GM12865 (cell line): ENCODE measurements around the gene C5orf15.

ENCODE experiments used
- DNase-seq: peaks from one replicate; pipeline ENCODE4 v3.0.0; 2010; ENCODE audit warnings: low read depth
- H3K4me3 ChIP-seq: 2 replicates; pipeline ENCODE4 v1.5.1; 2011; ENCODE audit warnings: mild to moderate bottlenecking, low read depth, low read length, control low read depth
- TF ChIP-seq, protein P1 (sequence below): IDR thresholded peaks from 2 replicates; pipeline ENCODE4 v1.5.1; 2011; ENCODE audit warnings: low read length, control low read depth, low read depth, inconsistent platforms; ENCODE audit not compliant: insufficient read depth; ENCODE audit errors: missing control alignments

C5orf15 gene

DNA sequence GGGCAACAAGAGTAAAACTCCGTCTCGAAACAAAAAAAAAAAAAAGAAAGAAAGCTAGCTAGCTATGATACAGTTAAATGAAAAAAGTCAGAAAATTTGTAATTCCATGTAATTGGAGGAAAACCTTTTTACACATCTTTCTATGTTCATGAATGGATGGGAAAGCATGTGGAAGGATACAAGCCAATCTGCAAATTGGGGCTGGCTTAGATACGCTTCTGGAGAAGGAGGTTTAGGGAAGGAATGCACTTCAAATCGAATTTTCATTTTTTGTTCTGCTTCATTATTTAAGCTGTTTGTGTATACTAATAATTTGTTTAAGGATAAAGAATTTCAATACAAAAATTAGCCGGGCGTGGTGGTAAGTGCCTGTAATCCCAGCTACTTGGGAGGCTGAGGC, 29.6 kb upstream of the C5orf15 start:
- H3K4me3 ChIP-seq: no peak overlapping the region
- TF ChIP-seq, protein P1, sequence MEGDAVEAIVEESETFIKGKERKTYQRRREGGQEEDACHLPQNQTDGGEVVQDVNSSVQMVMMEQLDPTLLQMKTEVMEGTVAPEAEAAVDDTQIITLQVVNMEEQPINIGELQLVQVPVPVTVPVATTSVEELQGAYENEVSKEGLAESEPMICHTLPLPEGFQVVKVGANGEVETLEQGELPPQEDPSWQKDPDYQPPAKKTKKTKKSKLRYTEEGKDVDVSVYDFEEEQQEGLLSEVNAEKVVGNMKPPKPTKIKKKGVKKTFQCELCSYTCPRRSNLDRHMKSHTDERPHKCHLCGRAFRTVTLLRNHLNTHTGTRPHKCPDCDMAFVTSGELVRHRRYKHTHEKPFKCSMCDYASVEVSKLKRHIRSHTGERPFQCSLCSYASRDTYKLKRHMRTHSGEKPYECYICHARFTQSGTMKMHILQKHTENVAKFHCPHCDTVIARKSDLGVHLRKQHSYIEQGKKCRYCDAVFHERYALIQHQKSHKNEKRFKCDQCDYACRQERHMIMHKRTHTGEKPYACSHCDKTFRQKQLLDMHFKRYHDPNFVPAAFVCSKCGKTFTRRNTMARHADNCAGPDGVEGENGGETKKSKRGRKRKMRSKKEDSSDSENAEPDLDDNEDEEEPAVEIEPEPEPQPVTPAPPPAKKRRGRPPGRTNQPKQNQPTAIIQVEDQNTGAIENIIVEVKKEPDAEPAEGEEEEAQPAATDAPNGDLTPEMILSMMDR: no peak
- no peak for DNase-seq

DNA sequence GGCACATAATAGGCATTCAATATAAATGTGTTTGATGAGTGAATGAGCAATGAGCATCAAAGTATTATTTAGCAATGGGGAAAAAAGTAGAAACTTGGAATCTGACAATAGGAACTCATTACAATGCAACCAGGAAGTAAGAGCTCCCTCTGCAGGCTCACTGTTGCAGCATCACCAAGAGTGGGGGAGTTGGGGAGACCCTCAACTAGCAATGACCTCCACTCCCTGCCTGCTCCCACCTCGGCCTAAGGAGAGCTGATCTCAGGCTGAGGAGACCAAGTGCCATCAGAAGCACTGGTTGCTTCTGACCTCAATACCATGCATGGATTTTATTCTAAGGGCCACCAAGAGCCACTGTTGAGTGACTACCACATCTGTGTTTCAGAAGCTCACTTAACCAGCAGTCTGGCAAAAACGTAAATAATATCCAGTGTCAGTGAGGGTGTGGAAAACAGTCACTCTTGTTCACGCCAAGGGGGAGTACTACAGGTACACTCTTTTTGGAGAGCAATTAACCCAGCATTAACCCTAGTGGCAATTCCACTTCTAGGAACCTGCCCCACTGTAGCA, 28.3 kb upstream of the C5orf15 start:
- H3K4me3 ChIP-seq: no peak overlapping the region
- DNase-seq: no peak
- TF ChIP-seq, protein P1: peak; percentile 65

DNA sequence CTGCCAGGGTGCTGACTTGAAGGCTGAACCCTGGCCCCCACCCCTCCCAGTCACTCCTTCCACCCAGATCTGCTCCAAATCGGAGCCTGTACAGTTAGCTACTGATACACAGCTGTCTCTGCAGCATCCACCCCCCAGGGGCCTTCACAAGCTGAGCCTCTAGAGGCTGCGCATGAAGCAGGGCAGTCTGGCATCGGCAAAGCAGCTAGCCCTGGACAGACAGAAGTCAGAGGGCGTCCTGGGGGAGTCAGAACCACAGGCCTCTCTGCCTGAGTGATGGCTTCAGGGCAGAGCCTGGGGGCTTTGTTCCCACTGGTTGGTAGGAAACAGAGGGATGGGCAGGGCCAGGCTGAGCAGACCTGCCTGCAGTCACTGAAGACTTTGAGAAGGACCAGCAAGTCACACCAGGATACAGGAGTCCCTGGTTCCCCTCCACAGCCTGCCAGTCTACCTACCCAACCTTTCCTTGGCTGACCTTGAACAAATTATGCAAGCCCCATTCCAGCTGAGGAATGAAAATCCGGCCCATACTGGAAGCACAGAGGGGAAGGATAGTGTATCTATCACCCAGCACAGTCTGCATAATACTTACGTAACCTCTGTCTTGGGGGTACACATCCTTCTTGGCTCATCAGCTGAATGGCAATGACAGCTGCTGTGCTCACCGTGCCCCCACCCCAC, 27.6 kb upstream of the C5orf15 start:
- H3K4me3 ChIP-seq: no peak overlapping the region
- TF ChIP-seq, protein P1: no peak
- no peak for DNase-seq

DNA sequence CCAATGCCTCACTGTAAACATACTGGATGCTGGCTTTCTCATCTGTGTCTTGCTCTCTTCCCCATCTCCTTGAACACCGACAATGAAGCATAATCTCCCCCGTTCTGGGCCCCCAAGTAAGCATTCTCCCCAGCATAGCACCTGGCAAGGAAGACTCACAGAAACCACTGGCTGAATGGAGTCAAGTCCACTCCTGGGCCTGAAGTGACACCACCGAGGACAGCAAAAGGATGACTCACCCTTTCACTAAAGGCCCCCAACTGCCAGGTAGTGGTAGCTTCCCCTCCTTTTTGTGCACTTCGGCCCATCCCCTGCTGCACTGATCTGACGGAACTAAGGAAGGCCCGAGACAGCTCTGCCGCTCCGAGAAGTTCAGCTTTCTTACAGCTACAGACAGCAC, 26.9 kb upstream of the C5orf15 start:
- no peak for DNase-seq
- H3K4me3 ChIP-seq: no peak overlapping the region
- TF ChIP-seq, protein P1: no peak

DNA sequence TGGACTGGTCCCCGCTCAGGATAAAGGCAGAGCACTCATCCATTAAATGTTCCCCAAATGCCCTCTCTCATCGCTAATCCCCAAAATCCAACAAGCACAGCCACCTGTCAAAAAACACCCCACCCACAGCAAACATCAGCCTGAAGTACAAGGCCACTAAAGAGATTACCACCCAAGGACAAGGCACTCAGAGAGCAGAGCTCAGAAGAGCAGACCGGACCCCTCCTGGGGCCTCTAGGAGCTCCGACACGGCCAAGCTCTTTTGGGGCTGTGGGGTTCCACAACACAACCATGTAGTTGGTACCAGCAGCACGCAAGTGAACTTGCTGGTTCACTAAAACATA, 26.5 kb upstream of the C5orf15 start:
- TF ChIP-seq, protein P1: no peak
- no peak overlapping the region for H3K4me3 ChIP-seq
- DNase-seq: no peak

DNA sequence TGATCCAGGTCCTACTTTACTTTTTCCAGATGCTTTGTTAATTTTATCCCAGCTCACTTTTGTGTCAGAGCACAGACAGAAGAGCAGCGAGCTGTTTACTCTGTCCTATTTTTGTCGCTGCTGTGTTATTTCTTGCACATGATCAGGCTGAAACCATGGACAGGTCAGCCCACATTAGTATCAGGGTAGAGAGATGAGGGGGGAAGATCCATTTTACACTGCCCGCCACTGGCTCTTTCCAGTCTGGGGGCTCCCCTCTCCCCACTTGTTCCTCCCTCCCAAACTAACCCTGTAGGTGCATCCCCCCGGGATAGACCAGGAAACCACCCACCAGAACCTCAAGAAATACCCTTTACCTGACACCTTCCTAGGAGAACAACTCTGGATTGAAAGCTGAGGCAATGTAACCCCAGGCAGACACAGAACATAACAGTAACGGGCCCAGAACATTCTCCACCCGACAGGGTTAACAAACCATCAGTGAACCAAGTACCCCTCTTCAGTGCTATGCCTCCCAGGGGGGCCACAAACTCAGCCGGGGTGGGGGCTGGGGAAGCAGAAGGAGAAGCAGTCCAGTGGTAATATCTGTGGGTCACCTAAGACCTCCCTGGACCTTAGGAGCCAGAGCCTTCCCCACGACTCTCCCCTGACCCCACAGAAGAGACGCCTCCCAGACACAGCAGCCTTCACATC, 26.0 kb upstream of the C5orf15 start:
- TF ChIP-seq, protein P1: no peak
- no peak for DNase-seq
- H3K4me3 ChIP-seq: no peak overlapping the region
